LNCaP clone FGC (cell line): ENCODE measurements around the gene MEIS2.

Source experiments
- DNase-seq: peaks from one replicate; pipeline ENCODE4 v3.0.0-alpha.2; 2011; ENCODE audit warnings: low read depth
- H3K4me3 ChIP-seq: 2 replicates; pipeline ENCODE4 v1.5.1; 2011; ENCODE audit warnings: mild to moderate bottlenecking, low read depth, low read length, control low read depth
- TF ChIP-seq, protein P1 (sequence below): IDR thresholded peaks from 2 replicates; pipeline ENCODE4 v1.5.1; 2012; ENCODE audit warnings: mild to moderate bottlenecking; ENCODE audit not compliant: control insufficient read depth, insufficient read depth; ENCODE audit errors: extremely low read depth

Gene MEIS2

DNA sequence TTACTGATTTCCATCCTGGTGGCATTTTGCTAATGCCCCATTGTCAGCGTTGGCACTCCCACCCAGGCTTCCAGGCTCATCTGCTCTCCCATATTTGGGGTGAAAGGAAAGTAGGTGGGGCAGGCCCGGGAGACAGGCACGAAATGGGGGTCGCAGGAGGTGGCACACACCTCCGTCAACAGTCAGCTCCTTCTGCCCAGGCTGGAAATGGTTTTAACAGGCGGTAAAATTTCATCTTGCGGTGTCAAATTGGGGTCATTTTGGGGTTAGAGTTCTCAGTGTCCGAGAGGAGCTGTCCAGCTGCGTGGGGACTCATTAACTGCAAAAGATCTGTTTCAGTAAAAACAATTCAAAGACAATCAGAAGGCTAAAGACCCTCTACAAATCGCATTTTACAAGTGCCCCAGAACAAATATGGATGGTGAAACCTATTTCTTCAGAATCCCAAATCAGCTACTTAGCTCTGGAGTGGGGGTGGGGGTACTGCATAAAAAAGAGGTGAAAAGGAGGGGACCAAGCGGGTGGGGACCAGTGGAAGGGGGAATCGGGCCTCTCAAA lies 4.2 kb upstream of the MEIS2 start:
- DNase-seq = no peak
- TF ChIP-seq, protein P1, sequence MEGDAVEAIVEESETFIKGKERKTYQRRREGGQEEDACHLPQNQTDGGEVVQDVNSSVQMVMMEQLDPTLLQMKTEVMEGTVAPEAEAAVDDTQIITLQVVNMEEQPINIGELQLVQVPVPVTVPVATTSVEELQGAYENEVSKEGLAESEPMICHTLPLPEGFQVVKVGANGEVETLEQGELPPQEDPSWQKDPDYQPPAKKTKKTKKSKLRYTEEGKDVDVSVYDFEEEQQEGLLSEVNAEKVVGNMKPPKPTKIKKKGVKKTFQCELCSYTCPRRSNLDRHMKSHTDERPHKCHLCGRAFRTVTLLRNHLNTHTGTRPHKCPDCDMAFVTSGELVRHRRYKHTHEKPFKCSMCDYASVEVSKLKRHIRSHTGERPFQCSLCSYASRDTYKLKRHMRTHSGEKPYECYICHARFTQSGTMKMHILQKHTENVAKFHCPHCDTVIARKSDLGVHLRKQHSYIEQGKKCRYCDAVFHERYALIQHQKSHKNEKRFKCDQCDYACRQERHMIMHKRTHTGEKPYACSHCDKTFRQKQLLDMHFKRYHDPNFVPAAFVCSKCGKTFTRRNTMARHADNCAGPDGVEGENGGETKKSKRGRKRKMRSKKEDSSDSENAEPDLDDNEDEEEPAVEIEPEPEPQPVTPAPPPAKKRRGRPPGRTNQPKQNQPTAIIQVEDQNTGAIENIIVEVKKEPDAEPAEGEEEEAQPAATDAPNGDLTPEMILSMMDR = no peak
- no peak overlapping the region for H3K4me3 ChIP-seq

DNA sequence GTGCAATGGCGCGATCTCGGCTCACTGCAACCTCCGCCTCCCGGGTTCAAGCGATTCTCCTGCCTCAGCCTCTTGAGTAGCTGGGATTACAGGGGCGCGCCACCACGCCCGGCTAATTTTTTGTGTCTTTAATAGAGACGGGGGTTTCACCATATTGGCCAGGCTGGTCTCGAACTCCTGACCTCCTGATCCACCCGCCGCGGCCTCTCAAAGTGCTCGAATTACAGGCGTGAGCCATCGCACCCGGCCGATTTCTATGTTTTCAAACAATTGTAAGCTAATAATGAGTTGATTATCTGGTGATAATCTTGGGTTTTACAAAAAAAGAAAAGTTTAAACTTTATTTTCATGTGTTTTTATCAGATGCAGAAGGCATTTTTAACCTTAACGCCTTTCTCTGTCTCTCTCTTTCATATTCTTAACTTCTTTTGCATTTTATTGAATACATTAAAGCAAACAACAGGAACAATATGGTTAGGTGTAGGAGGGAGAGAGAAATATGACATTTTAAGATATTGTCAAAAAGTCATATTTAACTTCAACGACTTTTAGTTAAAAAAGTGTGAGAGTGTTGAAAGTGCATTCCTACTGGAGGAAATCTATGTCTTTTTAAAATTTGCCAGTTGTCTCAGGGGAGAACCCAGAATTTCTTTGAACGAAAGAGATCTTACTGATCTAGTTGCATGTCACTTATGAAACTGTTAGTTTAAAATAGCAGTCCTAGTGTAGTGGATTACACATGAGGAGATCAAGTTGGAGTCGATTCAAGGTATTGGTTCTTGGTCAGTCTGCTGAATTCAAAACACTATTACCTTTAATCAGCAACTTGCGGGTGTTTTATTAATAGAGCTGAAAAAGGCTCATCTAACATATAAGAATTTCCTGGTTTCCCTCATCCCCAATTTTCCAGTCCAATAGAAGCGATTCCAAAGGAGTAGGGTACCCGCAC lies 3.4 kb upstream of the MEIS2 start:
- H3K4me3 ChIP-seq = no peak overlapping the region
- no peak for DNase-seq
- TF ChIP-seq, protein P1 = no peak

DNA sequence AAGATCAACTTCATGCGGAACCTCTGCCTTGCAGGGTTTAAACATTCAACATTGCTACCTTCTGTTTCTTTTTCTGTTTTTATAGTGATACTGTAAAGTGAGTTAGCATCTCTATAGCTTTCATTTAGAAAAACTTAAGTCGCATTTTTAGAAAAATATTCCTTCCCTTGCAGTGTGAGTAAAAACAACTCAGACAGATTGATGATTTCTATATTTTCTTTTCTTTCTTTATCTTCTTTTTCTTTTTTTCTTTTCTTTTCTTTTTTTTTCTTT lies 2.8 kb upstream of the MEIS2 start:
- no peak overlapping the region for H3K4me3 ChIP-seq
- TF ChIP-seq, protein P1 = no peak
- DNase-seq = no peak

DNA sequence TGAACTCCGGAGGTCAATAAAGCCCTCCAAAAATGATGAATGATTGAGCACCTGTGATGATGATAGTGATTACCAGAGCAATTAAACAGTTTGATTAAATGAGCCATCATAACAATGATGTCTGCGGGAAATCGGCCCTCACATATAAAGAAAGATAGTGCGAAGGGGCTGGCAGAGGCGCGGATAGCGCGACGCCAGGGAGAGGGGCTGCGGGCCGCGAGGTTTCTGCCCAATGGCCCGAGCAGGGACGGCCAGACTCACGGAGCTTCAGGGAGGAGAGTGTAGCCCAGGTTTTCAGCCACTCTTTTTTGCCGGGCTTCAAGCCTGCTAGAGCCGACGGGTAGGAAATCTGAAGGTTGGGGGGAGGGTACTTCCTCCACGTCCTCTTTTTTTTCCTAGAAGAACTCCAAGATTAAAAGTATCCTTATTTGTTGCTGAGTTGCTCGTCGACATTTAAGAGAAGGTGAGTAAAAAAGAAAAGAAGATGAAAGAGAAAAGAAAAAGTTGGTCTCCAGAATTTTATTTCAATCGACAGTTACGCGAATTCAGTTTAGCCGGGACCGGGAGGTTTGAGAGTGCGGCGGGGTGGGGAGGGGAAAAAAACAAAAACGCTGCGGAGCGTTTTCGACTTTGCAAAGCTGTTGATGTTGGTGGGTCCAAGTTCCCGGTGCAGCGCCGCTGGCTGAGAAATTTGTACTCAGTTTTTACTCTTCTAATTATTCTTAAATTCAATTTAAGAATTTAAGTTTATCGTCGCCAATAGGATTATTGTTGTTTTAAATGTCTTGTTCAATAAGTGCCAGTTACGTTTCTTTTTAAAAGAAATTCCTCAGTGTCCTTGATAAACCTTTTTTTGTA lies 2.2 kb upstream of the MEIS2 start:
- TF ChIP-seq, protein P1 = no peak
- no peak overlapping the region for H3K4me3 ChIP-seq
- DNase-seq = no peak

DNA sequence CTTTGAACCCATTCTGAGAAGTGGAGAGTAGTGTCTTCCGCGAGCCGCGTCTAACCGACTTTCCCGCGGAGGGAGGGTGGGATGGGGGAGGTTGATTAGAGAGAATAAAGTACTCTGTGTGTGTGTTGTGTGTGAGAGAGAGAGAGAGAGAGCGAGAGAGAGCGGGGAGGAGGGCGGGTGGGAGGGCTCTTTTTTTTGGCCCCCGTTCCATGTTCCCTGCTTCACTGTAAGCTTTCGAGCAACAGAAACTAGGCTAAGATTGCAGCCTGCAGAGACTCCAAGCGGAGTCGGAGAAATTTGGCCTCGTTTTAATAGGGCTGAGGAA lies 1.6 kb upstream of the MEIS2 start:
- no peak overlapping the region for H3K4me3 ChIP-seq
- no peak for DNase-seq
- TF ChIP-seq, protein P1 = no peak

DNA sequence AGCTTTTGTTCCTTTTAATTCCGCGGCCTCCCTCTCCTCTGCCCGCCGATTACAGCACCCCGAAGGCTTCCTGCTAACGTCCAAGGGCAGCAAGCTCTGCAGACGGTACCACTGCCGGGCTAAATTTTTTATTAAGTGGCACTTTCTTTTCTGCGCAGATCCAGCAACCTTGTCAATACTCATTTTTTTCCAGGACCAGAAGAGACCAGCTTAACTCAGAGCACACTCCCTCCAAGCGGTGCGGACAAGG lies 542 bp upstream of the MEIS2 start:
- H3K4me3 ChIP-seq = peak overlapping the region; percentile 55
- DNase-seq = no peak
- TF ChIP-seq, protein P1 = no peak
